MCF 10A (cell line): ENCODE results near the gene CTNNA1. TPM values are rescaled to one million over a fixed set of nuclear protein-coding genes. Genes with fewer than 3 reads are reported as not detected.

Source experiments
- BruUV-seq: library from RNA; stranded (reverse); fragments of 400-500 nt; replicated peaks from 2 replicates; lab custom pipeline; 2021; lab: Mats Ljungman, UMichigan
- CTCF ChIA-PET: fragments of 300-600 bp; sonication (Branson Sonifier 250); formaldehyde crosslinking; extraction: SDS; loops from one replicate; lab custom pipeline; 2021; ENCODE audit warnings: antibody characterized with exemption, inconsistent platforms; lab: Yijun Ruan, JAX
- POLR2A ChIA-PET: fragments of 300-600, 350-650 bp; sonication (Branson Sonifier 250); formaldehyde crosslinking; extraction: SDS; loops from one replicate; lab custom pipeline; 2020; ENCODE audit warnings: antibody characterized with exemption, inconsistent platforms; lab: Yijun Ruan, JAX
- DNase-seq: peaks from one replicate; pipeline ENCODE4 v3.0.0-alpha.2; 2018; ENCODE audit not compliant: unreplicated experiment
- H3K27ac Mint-ChIP-seq: one replicate; pipeline ENCODE4 v1.8.0; 2022; ENCODE audit warnings: mild to moderate bottlenecking, low read depth, mixed read lengths; ENCODE audit not compliant: unreplicated experiment
- H3K27me3 Mint-ChIP-seq: one replicate; pipeline ENCODE4 v1.8.0; 2022; ENCODE audit warnings: mixed read lengths; ENCODE audit not compliant: insufficient read depth, unreplicated experiment
- H3K36me3 Mint-ChIP-seq: one replicate; pipeline ENCODE4 v1.8.0; 2022; ENCODE audit warnings: mild to moderate bottlenecking, moderate library complexity, mixed read lengths; ENCODE audit not compliant: insufficient read depth, unreplicated experiment
- H3K4me1 Mint-ChIP-seq: one replicate; pipeline ENCODE4 v1.8.0; 2022; ENCODE audit warnings: mixed read lengths; ENCODE audit not compliant: insufficient read depth, unreplicated experiment
- H3K4me3 Mint-ChIP-seq: one replicate; pipeline ENCODE4 v1.8.0; 2022; ENCODE audit warnings: mild to moderate bottlenecking, moderate library complexity, mixed read lengths; ENCODE audit not compliant: unreplicated experiment
- H3K9me3 Mint-ChIP-seq: one replicate; pipeline ENCODE4 v1.8.0; 2022; ENCODE audit warnings: mixed read lengths; ENCODE audit not compliant: unreplicated experiment
- intact Hi-C: fragments of 100-400 bp; cut with micrococcal nuclease; formaldehyde crosslinking; loops from 2 replicates; pipeline ENCODE4 v1.14.1; 2022
- total RNA-seq: library from RNA; stranded (reverse); gene quantifications from 2 replicates; pipeline ENCODE4 v1.2.3, GENCODE V29; 2022
- TF ChIP-seq, protein P1 (sequence below): fragments of 200-600 bp; IDR thresholded peaks from one replicate; pipeline ENCODE4 v1.8.0; 2022; ENCODE audit warnings: antibody characterized with exemption, mild to moderate bottlenecking; ENCODE audit not compliant: unreplicated experiment

CTNNA1 gene
- total RNA-seq, 1 experiment from 2014 or later: 519 TPM

DNA sequence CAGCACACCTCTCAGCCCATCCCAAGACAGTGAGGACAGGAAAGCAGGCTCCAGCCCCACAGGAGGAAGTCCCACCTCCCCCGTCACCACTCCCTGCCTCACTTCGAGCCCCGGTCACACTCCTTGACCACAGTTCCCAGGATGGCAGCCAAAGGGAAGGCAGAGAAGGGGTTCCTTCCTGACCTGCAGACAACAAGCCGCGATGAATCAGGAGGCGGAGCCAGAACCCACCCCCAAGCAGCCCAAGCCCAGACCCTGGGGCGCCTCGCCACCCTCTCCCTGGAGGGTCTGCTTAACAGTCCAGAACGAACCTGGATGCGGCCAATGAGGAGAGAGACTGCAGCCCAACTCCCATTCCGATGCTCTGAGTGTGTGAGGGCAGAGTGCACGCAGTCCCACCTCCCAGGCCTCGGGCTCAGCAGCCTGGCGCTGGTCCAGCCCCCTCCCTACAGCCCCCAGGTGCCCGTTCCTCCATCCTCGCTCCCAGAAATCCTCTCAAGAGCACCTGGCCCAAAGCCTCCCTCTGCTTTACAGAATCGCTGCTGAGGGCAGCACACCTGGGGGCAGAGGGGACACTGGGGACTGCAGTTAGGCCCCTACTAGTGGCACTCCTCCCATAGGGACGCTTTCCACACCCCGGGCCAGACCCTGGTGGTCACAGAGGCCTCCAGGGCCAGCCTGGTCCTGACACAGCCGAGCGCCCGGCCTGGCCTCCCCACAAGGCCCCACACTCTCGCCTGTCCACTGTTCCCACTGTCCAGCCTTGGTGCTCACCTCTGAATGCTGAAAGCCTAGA lies 191.5 kb downstream of the CTNNA1 start:
- Mint-ChIP-seq H3K27ac (no peak overlapping the region), H3K4me3 (no peak overlapping the region)
- intact Hi-C loops: no loop called here

GRCh38 chr5:138945421-138946240 lies 192.4 kb downstream of the CTNNA1 start:
- H3K27ac Mint-ChIP-seq: no peak overlapping the region
- no peak for DNase-seq
- H3K4me3 Mint-ChIP-seq: no peak overlapping the region
- no peaks in the 10 kb centered on the region for H3K4me1 Mint-ChIP-seq
- H3K9me3 Mint-ChIP-seq: no peaks in the 10 kb centered on the region
- intact Hi-C loops: no loop called here
- peaks cover 44% of the 10 kb centered on the region for H3K36me3 Mint-ChIP-seq
- POLR2A ChIA-PET: interaction anchor here (1.1 kb wide), 1 partner anchor 9 kb away, joined by 4 read pairs; no protein-coding TSS in a partner anchor
- BruUV-seq: no TSS peak
- no peaks in the 10 kb centered on the region for H3K27me3 Mint-ChIP-seq
- CTCF ChIA-PET: interaction anchor here (0.6 to 1.3 kb wide), 2 partner anchors 120 to 316 kb away, joined by 4 read pairs; no protein-coding TSS in a partner anchor
- TF ChIP-seq, protein P1, sequence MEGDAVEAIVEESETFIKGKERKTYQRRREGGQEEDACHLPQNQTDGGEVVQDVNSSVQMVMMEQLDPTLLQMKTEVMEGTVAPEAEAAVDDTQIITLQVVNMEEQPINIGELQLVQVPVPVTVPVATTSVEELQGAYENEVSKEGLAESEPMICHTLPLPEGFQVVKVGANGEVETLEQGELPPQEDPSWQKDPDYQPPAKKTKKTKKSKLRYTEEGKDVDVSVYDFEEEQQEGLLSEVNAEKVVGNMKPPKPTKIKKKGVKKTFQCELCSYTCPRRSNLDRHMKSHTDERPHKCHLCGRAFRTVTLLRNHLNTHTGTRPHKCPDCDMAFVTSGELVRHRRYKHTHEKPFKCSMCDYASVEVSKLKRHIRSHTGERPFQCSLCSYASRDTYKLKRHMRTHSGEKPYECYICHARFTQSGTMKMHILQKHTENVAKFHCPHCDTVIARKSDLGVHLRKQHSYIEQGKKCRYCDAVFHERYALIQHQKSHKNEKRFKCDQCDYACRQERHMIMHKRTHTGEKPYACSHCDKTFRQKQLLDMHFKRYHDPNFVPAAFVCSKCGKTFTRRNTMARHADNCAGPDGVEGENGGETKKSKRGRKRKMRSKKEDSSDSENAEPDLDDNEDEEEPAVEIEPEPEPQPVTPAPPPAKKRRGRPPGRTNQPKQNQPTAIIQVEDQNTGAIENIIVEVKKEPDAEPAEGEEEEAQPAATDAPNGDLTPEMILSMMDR: no peak

More for the DNA sequence above, 191.5 kb downstream of the CTNNA1 start:
- BruUV-seq: no TSS peak
- no peak for DNase-seq
- Mint-ChIP-seq H3K9me3 (no peaks in the 10 kb centered on the region), H3K4me1 (no peaks in the 10 kb centered on the region), H3K27me3 (no peaks in the 10 kb centered on the region), H3K36me3 (peaks cover 43% of the 10 kb centered on the region)
- ChIA-PET POLR2A (no interaction called here), CTCF (interaction anchor here (2.5 kb wide), 1 partner anchor 119 kb away, joined by 9 read pairs; no protein-coding TSS in a partner anchor)
- TF ChIP-seq, protein P1: no peak

DNA sequence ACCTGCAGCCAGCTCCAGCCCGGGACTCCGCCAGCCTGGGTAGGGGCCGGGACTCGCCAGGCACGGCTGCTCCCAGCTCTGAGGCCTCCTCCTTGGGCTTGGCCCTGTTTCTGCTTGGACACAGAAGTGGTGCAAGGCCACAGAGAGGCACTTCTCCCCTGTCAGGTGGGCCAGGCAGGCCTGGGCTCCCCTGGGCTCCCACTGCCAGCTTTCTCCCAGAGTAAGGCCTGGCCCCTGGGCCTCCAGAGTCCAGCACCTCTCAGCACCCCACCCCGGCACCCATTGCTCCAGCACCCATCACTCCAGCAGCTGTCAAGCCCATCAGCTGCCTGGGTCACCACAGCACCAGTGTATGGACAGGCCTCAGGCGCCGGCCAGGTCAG lies 193.0 kb downstream of the CTNNA1 start:
- H3K27me3 Mint-ChIP-seq: no peaks in the 10 kb centered on the region
- POLR2A ChIA-PET: interaction anchor here (1.1 kb wide), 1 partner anchor 9 kb away, joined by 4 read pairs; no protein-coding TSS in a partner anchor
- CTCF ChIA-PET: interaction anchor here (0.7 to 1.3 kb wide), 4 partner anchors 12 to 324 kb away, joined by 3 to 4 read pairs (median 4); no protein-coding TSS in a partner anchor
- BruUV-seq: no TSS peak
- TF ChIP-seq, protein P1: no peak
- intact Hi-C loops: no loop called here
- H3K36me3 Mint-ChIP-seq: peaks cover 47% of the 10 kb centered on the region
- no peaks in the 10 kb centered on the region for H3K9me3 Mint-ChIP-seq
- H3K4me1 Mint-ChIP-seq: no peaks in the 10 kb centered on the region
- DNase-seq: no peak
- no peak overlapping the region for H3K4me3 Mint-ChIP-seq
- H3K27ac Mint-ChIP-seq: no peak overlapping the region
